Mucosa of descending colon (tissue), 3 donors: ENCODE data around the gene MCU. TPM values are rescaled to one million over a fixed set of nuclear protein-coding genes. Genes with fewer than 3 reads are reported as not detected.

ENCODE experiments used
- ATAC-seq: fragments of 200-7000 bp; cut with Tn5 transposase; one replicate; pipeline ENCODE4 v1.9.1; 2020; ENCODE audit warnings: mild to moderate bottlenecking, moderate library complexity
- DNase-seq, 3 donors: peaks; one replicate each; pipeline ENCODE4 v3.0.0-alpha.2; 2020
- H3K36me3 ChIP-seq: fragments of 200-600 bp; one replicate; pipeline ENCODE4 v1.8.0; 2021; ENCODE audit warnings: low read depth, mild to moderate bottlenecking
- H3K4me1 ChIP-seq: fragments of 200-600 bp; one replicate; pipeline ENCODE4 v1.8.0; 2021; ENCODE audit warnings: low read depth, mild to moderate bottlenecking
- H3K4me3 ChIP-seq: fragments of 200-600 bp; one replicate; pipeline ENCODE4 v1.8.0; 2021; ENCODE audit warnings: mild to moderate bottlenecking
- H3K9me3 ChIP-seq: fragments of 200-600 bp; one replicate; pipeline ENCODE4 v1.8.0; 2021; ENCODE audit warnings: mild to moderate bottlenecking
- CTCF ChIP-seq: fragments of 200-600 bp; IDR thresholded peaks from one replicate; pipeline ENCODE4 v1.8.0; 2022; ENCODE audit warnings: antibody characterized with exemption, mild to moderate bottlenecking
- intact Hi-C, 2 donors: fragments of 100-400 bp; cut with DNase I in 1 of 2; cut with micrococcal nuclease in 1 of 2; formaldehyde crosslinking; loops; one replicate each; pipeline versions ENCODE4 v1.11.0 to v1.11.1; 2022; cut with DNase I, micrococcal nuclease
- total RNA-seq, 3 donors: library from RNA; stranded (reverse); fragmentation: NEBNext Ultra II Directional in 2 of 3; extraction: Animal tissue kit (Norgen Biotek cat#: 25700) in 2 of 3; gene quantifications; one replicate each; pipeline versions ENCODE4 v1.2.1 to v1.2.4, GENCODE V29; 2021 to 2023
- donor health status: DM: no; HTN: no; CAD: no; lungs with moderate emphysema.
- donor health status: DM: no; HTN: no; CAD: no.
- donor health status: DM: no; HTN: yes; CAD: no.

The MCU gene
- total RNA-seq, 3 donors from 2014 or later, result 44.8 to 98.6 (median 89.0) TPM

GRCh38 chr10:72812753-72813430 lies 120.9 kb downstream of the MCU start:
- no peak for TF ChIP-seq CTCF
- no peaks in the 10 kb centered on the region for H3K4me1 ChIP-seq
- intact Hi-C loops, result no loop called here
- ATAC-seq (peak; percentile 21), DNase-seq (no peak)
- H3K36me3 ChIP-seq, result no peaks in the 10 kb centered on the region
- no peak overlapping the region for H3K4me3 ChIP-seq
- H3K9me3 ChIP-seq, result no peaks in the 10 kb centered on the region

- intact Hi-C loops, result no loop called here
- H3K4me1 ChIP-seq, result no peaks in the 10 kb centered on the region
- ATAC-seq (no peak), DNase-seq (no peak)
- no peak for TF ChIP-seq CTCF
- H3K36me3 ChIP-seq, result no peaks in the 10 kb centered on the region
- no peaks in the 10 kb centered on the region for H3K9me3 ChIP-seq
- no peak overlapping the region for H3K4me3 ChIP-seq
Measured at GRCh38 chr10:72814099-72814790, 122.3 kb downstream of the MCU start.

GRCh38 chr10:72816565-72816964 lies 124.6 kb downstream of the MCU start:
- H3K36me3 ChIP-seq, result no peaks in the 10 kb centered on the region
- H3K4me3 ChIP-seq, result no peak overlapping the region
- no peak for ATAC-seq
- no peaks in the 10 kb centered on the region for H3K4me1 ChIP-seq
- H3K9me3 ChIP-seq, result no peaks in the 10 kb centered on the region
- intact Hi-C loops, result no loop called here
- no peak for DNase-seq
- TF ChIP-seq CTCF, result no peak

GRCh38 chr10:72818076-72818475 lies 126.1 kb downstream of the MCU start:
- intact Hi-C loops, result no loop called here
- Histone ChIP-seq H3K4me1 (no peaks in the 10 kb centered on the region), H3K9me3 (no peaks in the 10 kb centered on the region), H3K4me3 (no peak overlapping the region), H3K36me3 (no peaks in the 10 kb centered on the region)
- no peak for TF ChIP-seq CTCF
- DNase-seq (no peak), ATAC-seq (no peak)

GRCh38 chr10:72819053-72819452 lies 127.1 kb downstream of the MCU start:
- ATAC-seq (no peak), DNase-seq (no peak)
- H3K4me3 ChIP-seq, result no peak overlapping the region
- no peak for TF ChIP-seq CTCF
- H3K4me1 ChIP-seq, result no peaks in the 10 kb centered on the region
- intact Hi-C loops, result no loop called here
- no peaks in the 10 kb centered on the region for H3K36me3 ChIP-seq
- no peaks in the 10 kb centered on the region for H3K9me3 ChIP-seq
